Measurements from ENCODE around the gene PIGBOS1. TPM values are rescaled to one million over a fixed set of nuclear protein-coding genes. Genes with fewer than 3 reads are reported as not detected.

Gene PIGBOS1
- total RNA-seq, 1 experiment from 2014 or later: 11.7 TPM

GRCh38 chr15:55276324-55276723 lies 42.6 kb downstream of the PIGBOS1 start:
- ChIA-PET POLR2A (no interaction called here), CTCF (no interaction called here)
- Mint-ChIP-seq H3K4me1 (ENCODE audit: low read depth, unreplicated experiment) (no peaks in the 10 kb centered on the region), H3K9me3 (ENCODE audit: unreplicated experiment) (no peaks in the 10 kb centered on the region), H3K27ac (ENCODE audit: unreplicated experiment) (no peak overlapping the region), H3K36me3 (ENCODE audit: insufficient read depth, unreplicated experiment) (peaks cover 6% of the 10 kb centered on the region), H3K27me3 (ENCODE audit: insufficient read depth, unreplicated experiment) (no peaks in the 10 kb centered on the region), H3K4me3 (ENCODE audit: unreplicated experiment) (no peak overlapping the region)
- Histone ChIP-seq H3K4me3 (ENCODE audit: low read depth, low read length) (no peak overlapping the region), H3K9me3 (no peaks in the 10 kb centered on the region), H3K27me3 (replicated peaks; ENCODE audit: control insufficient read depth, insufficient read depth, low read length) (no peaks in the 10 kb centered on the region), H3K4me1 (no peaks in the 10 kb centered on the region), H3K36me3 (ENCODE audit: control insufficient read depth, insufficient read depth, low read length) (no peaks in the 10 kb centered on the region)
- no peak for TF ChIP-seq CTCF (IDR thresholded peaks at IDR 0.05; ENCODE audit: insufficient read depth in 1 of 2, low read depth in 1 of 2, low read length in 1 of 2, severe bottlenecking in 1 of 2, unreplicated experiment in 1 of 2)
- intact Hi-C loops (cut with micrococcal nuclease; ENCODE audit: unreplicated experiment): no loop called here
- DNase-seq: no peak
- BruUV-seq (replicated peaks): no TSS peak

- no peaks in the 10 kb centered on the region for H3K9me3 Mint-ChIP-seq (ENCODE audit: unreplicated experiment)
- H3K36me3 Mint-ChIP-seq (ENCODE audit: insufficient read depth, unreplicated experiment): peaks cover 4% of the 10 kb centered on the region
- H3K4me1 Mint-ChIP-seq (ENCODE audit: low read depth, unreplicated experiment): peaks cover 6% of the 10 kb centered on the region
- no peak overlapping the region for H3K4me3 ChIP-seq (ENCODE audit: low read depth, low read length)
- TF ChIP-seq CTCF (IDR thresholded peaks at IDR 0.05; ENCODE audit: insufficient read depth in 1 of 2, low read depth in 1 of 2, low read length in 1 of 2, severe bottlenecking in 1 of 2, unreplicated experiment in 1 of 2): no peak
- intact Hi-C loops (cut with micrococcal nuclease; ENCODE audit: unreplicated experiment): no loop called here
- H3K27me3 Mint-ChIP-seq (ENCODE audit: insufficient read depth, unreplicated experiment): no peaks in the 10 kb centered on the region
- H3K27ac Mint-ChIP-seq (ENCODE audit: unreplicated experiment): no peak overlapping the region
- H3K36me3 ChIP-seq (ENCODE audit: control insufficient read depth, insufficient read depth, low read length): no peaks in the 10 kb centered on the region
- BruUV-seq (replicated peaks): no TSS peak
- ChIA-PET POLR2A (no interaction called here), CTCF (interaction anchor here (0.6 kb wide), 1 partner anchor 156 kb away, joined by 3 read pairs; no protein-coding TSS in a partner anchor)
- H3K9me3 ChIP-seq: no peaks in the 10 kb centered on the region
- no peaks in the 10 kb centered on the region for H3K27me3 ChIP-seq (replicated peaks; ENCODE audit: control insufficient read depth, insufficient read depth, low read length)
- no peaks in the 10 kb centered on the region for H3K4me1 ChIP-seq
- H3K4me3 Mint-ChIP-seq (ENCODE audit: unreplicated experiment): no peak overlapping the region
- no peak for DNase-seq
Measured at GRCh38 chr15:55270291-55270690, 48.6 kb downstream of the PIGBOS1 start.

DNA sequence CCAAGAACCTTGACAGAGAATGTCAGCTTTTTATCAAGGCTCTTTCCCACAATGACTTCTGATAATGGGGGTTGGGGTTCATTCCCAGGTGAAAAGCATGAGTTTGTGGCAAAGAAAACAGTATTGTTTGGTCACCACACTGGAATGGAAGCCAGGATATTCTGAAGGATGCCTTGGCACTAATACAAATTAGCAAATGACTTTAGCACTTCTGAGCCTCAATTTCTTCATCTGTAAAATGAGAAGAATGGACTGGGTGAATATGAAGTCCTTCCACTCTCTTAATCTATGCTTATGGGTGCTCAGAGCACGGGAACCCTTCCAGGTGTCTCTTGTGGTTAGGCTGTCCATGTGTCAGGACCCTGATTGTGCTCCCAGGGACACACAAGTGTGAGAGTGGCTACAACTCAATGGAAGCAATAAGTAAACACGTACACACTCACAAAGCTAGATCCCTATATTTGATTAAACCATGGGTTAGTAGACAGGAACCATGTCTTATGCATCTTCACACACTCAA lies 50.7 kb downstream of the PIGBOS1 start:
- intact Hi-C loops (cut with micrococcal nuclease; ENCODE audit: unreplicated experiment): no loop called here
- H3K27me3 Mint-ChIP-seq (ENCODE audit: insufficient read depth, unreplicated experiment): no peaks in the 10 kb centered on the region
- peaks cover 6% of the 10 kb centered on the region for H3K4me1 Mint-ChIP-seq (ENCODE audit: low read depth, unreplicated experiment)
- no peak overlapping the region for H3K4me3 Mint-ChIP-seq (ENCODE audit: unreplicated experiment)
- POLR2A ChIA-PET: no interaction called here
- no peaks in the 10 kb centered on the region for H3K9me3 ChIP-seq
- H3K4me1 ChIP-seq: no peaks in the 10 kb centered on the region
- DNase-seq: no peak
- no peak for TF ChIP-seq CTCF (IDR thresholded peaks at IDR 0.05; ENCODE audit: insufficient read depth in 1 of 2, low read depth in 1 of 2, low read length in 1 of 2, severe bottlenecking in 1 of 2, unreplicated experiment in 1 of 2)
- peaks cover 4% of the 10 kb centered on the region for H3K36me3 Mint-ChIP-seq (ENCODE audit: insufficient read depth, unreplicated experiment)
- no peak overlapping the region for H3K4me3 ChIP-seq (ENCODE audit: low read depth, low read length)
- no peaks in the 10 kb centered on the region for H3K9me3 Mint-ChIP-seq (ENCODE audit: unreplicated experiment)
- BruUV-seq (replicated peaks): no TSS peak
- no peaks in the 10 kb centered on the region for H3K36me3 ChIP-seq (ENCODE audit: control insufficient read depth, insufficient read depth, low read length)
- H3K27ac Mint-ChIP-seq (ENCODE audit: unreplicated experiment): no peak overlapping the region
- CTCF ChIA-PET: no interaction called here
- no peaks in the 10 kb centered on the region for H3K27me3 ChIP-seq (replicated peaks; ENCODE audit: control insufficient read depth, insufficient read depth, low read length)
